Measurements from ENCODE around the gene BLID. TPM values are rescaled to one million over a fixed set of nuclear protein-coding genes. Genes with fewer than 3 reads are reported as not detected.

The BLID gene
- total RNA-seq, 1 donor from 2014 or later = not detected

DNA sequence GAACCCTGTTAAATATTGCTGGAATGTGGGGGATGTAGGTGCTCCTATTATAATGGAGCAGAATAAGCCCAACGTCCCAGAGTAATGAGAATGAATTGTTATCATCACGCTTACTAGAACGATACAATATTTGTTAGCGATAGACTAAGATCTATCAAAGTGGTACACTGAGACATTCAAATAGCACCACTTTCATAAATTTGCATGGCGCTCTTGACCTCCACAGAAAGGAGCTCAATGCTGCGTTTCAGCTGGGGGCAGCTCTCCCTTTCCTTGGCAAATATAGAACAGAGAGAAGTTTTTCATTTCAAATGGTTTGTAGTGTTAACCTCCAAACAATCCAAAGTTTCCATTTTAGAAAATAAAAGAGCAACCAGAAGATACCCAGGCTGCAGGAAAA, 38.2 kb upstream of the BLID start:
- Mint-ChIP-seq H3K4me1 (ENCODE audit: low read depth) (peaks cover 11% of the 10 kb centered on the region), H3K36me3 (ENCODE audit: low read depth) (no peaks in the 10 kb centered on the region)

DNA sequence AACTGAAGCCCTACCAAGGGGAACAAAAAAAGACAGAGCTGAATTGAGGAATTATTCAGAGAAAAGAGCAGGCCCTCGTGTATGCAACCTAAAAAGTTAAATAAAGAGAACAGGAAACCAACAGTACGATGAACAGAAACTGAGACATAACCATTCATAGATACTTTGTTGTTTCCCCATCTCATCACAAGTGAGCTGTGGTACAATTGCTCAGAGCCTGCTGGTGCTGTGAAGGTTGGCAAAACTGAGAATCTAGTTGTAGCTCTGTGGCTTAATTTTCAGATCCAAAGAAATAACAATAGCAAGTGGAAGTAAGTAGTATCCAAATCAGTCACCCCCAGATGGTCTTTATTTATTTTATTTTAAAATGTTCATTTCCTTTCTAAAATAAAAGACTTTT, 37.7 kb upstream of the BLID start:
- H3K36me3 Mint-ChIP-seq (ENCODE audit: low read depth) = no peaks in the 10 kb centered on the region
- no peaks in the 10 kb centered on the region for H3K9me3 Mint-ChIP-seq
- H3K4me3 Mint-ChIP-seq (ENCODE audit: low read depth) = no peak overlapping the region
- H3K27me3 Mint-ChIP-seq (ENCODE audit: low read depth) = peaks cover 7% of the 10 kb centered on the region
- intact Hi-C loops (cut with micrococcal nuclease) = no loop called here
- no peak overlapping the region for H3K27ac Mint-ChIP-seq
- no peak for DNase-seq (ENCODE audit: low spot score)
- H3K4me1 Mint-ChIP-seq (ENCODE audit: low read depth) = peaks cover 11% of the 10 kb centered on the region

More for the DNA sequence above, 38.2 kb upstream of the BLID start:
- no peak overlapping the region for H3K27ac Mint-ChIP-seq
- DNase-seq (ENCODE audit: low spot score) = no peak
- H3K27me3 Mint-ChIP-seq (ENCODE audit: low read depth) = peaks cover 7% of the 10 kb centered on the region
- intact Hi-C loops (cut with micrococcal nuclease) = no loop called here
- H3K4me3 Mint-ChIP-seq (ENCODE audit: low read depth) = no peak overlapping the region
- no peaks in the 10 kb centered on the region for H3K9me3 Mint-ChIP-seq

GRCh38 chr11:122150216-122151124, 34.5 kb upstream of the BLID start:
- Mint-ChIP-seq H3K36me3 (ENCODE audit: low read depth) (no peaks in the 10 kb centered on the region), H3K4me1 (ENCODE audit: low read depth) (no peaks in the 10 kb centered on the region), H3K27me3 (ENCODE audit: low read depth) (no peaks in the 10 kb centered on the region), H3K4me3 (ENCODE audit: low read depth) (no peak overlapping the region), H3K9me3 (no peaks in the 10 kb centered on the region), H3K27ac (no peak overlapping the region)
- DNase-seq (ENCODE audit: low spot score) = no peak
- intact Hi-C loops (cut with micrococcal nuclease) = no loop called here

- no peaks in the 10 kb centered on the region for H3K9me3 Mint-ChIP-seq
- intact Hi-C loops (cut with micrococcal nuclease) = no loop called here
- no peak overlapping the region for H3K4me3 Mint-ChIP-seq (ENCODE audit: low read depth)
- DNase-seq (ENCODE audit: low spot score) = no peak
- H3K4me1 Mint-ChIP-seq (ENCODE audit: low read depth) = no peaks in the 10 kb centered on the region
- H3K27me3 Mint-ChIP-seq (ENCODE audit: low read depth) = no peaks in the 10 kb centered on the region
- no peak overlapping the region for H3K27ac Mint-ChIP-seq
- H3K36me3 Mint-ChIP-seq (ENCODE audit: low read depth) = no peaks in the 10 kb centered on the region
These were observed 33.2 kb upstream of the BLID start for GRCh38 chr11:122149202-122149601.

DNA sequence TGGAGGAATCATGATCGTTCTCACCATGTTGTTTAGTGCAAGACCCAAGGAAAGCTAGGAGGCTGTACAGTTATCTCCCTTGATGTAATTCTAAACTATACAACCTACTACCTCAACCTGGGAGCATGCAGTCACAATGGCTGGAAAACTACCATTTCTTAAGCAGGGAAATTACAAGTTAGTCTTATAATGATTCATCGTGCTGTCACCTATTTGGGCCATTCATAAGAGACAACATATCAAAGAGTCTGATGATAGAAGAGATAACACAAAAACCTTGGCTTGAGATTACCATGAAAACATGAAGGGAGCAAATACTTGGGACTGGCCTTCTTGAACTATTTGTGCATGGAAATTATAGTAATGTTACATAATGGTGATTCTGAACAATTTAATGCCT, 30.5 kb upstream of the BLID start:
- no peak for DNase-seq (ENCODE audit: low spot score)
- intact Hi-C loops (cut with micrococcal nuclease) = no loop called here
- Mint-ChIP-seq H3K9me3 (no peaks in the 10 kb centered on the region), H3K4me3 (ENCODE audit: low read depth) (no peak overlapping the region), H3K27me3 (ENCODE audit: low read depth) (no peaks in the 10 kb centered on the region), H3K27ac (no peak overlapping the region), H3K36me3 (ENCODE audit: low read depth) (no peaks in the 10 kb centered on the region), H3K4me1 (ENCODE audit: low read depth) (no peaks in the 10 kb centered on the region)

DNA sequence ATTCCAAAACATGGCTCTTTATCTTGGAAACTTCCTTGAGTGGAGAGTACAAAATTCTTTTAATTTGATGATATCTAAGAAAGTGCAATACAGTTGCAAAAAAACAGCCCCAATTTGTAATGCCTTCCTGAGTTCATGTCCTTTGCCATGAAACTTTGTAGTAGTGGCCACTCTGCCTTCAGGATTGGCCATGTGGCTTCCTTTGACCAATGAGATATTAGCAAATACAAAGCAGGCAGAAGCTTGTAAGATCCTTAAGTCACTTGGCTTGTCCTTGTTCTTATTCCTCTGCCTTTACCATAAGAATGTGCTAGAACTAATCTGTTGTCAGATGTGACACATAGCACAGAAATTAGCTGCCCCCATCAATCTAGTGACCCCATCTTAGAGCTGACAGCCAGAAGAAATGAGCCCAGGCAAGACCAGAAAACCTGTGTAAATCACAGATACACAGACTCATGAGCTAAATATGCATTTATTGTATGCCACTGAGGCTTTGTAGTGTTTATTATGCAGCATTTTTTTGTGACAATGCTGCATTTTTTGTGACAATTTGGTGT, 29.8 kb upstream of the BLID start:
- no peaks in the 10 kb centered on the region for H3K4me1 Mint-ChIP-seq (ENCODE audit: low read depth)
- no peaks in the 10 kb centered on the region for H3K27me3 Mint-ChIP-seq (ENCODE audit: low read depth)
- no peak overlapping the region for H3K4me3 Mint-ChIP-seq (ENCODE audit: low read depth)
- intact Hi-C loops (cut with micrococcal nuclease) = no loop called here
- H3K36me3 Mint-ChIP-seq (ENCODE audit: low read depth) = no peaks in the 10 kb centered on the region
- no peak for DNase-seq (ENCODE audit: low spot score)
- no peaks in the 10 kb centered on the region for H3K9me3 Mint-ChIP-seq
- H3K27ac Mint-ChIP-seq = no peak overlapping the region

DNA sequence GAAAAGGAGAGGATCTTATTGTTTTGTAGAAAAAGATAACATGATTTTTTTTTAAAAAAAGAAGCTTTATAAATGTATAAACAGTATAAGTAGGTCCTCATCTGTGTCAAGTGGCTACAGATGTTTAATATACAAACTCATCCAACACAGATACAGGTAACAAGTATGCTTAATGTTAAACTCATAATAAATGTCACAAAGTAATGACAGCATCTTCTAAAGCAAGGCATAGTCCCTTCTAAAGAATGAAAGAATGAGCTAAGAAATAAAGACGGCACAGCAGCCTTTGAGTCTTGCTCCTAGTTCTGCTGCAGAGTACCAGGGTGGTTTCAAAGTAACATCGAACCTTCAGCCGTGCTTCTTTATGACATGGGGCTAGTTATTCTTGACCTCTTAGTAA, 28.7 kb upstream of the BLID start:
- no peaks in the 10 kb centered on the region for H3K36me3 Mint-ChIP-seq (ENCODE audit: low read depth)
- no peak for DNase-seq (ENCODE audit: low spot score)
- H3K27ac Mint-ChIP-seq = no peak overlapping the region
- no peaks in the 10 kb centered on the region for H3K9me3 Mint-ChIP-seq
- H3K4me1 Mint-ChIP-seq (ENCODE audit: low read depth) = no peaks in the 10 kb centered on the region
- intact Hi-C loops (cut with micrococcal nuclease) = no loop called here
- no peak overlapping the region for H3K4me3 Mint-ChIP-seq (ENCODE audit: low read depth)
- no peaks in the 10 kb centered on the region for H3K27me3 Mint-ChIP-seq (ENCODE audit: low read depth)

- DNase-seq (ENCODE audit: low spot score) = no peak
- Mint-ChIP-seq H3K27me3 (ENCODE audit: low read depth) (no peaks in the 10 kb centered on the region), H3K27ac (no peak overlapping the region), H3K4me3 (ENCODE audit: low read depth) (no peak overlapping the region), H3K36me3 (ENCODE audit: low read depth) (no peaks in the 10 kb centered on the region), H3K9me3 (no peaks in the 10 kb centered on the region), H3K4me1 (ENCODE audit: low read depth) (no peaks in the 10 kb centered on the region)
- intact Hi-C loops (cut with micrococcal nuclease) = no loop called here
These were observed 25.7 kb upstream of the BLID start for GRCh38 chr11:122141725-122142124.

DNA sequence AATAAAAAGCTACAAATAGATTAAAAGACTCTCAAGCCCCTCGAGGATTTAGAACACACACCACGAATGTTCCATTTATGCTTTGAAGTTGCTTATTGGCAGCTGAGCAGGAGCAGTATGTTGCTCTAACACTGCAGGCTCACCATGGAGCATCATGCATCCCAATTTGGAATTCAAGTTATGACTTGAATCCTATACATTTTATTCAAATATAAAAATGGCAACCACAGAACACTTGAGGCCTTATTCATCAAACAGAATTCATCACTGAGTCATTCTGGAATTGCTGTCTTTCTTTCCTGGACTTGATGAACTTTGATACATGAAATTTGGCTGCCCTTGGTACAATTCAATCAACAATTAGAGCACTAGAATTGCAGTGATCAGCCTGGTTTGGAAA, 24.5 kb upstream of the BLID start:
- H3K27me3 Mint-ChIP-seq (ENCODE audit: low read depth) = no peaks in the 10 kb centered on the region
- DNase-seq (ENCODE audit: low spot score) = no peak
- H3K9me3 Mint-ChIP-seq = no peaks in the 10 kb centered on the region
- H3K4me3 Mint-ChIP-seq (ENCODE audit: low read depth) = no peak overlapping the region
- no peaks in the 10 kb centered on the region for H3K36me3 Mint-ChIP-seq (ENCODE audit: low read depth)
- intact Hi-C loops (cut with micrococcal nuclease) = no loop called here
- no peak overlapping the region for H3K27ac Mint-ChIP-seq
- H3K4me1 Mint-ChIP-seq (ENCODE audit: low read depth) = no peaks in the 10 kb centered on the region

DNA sequence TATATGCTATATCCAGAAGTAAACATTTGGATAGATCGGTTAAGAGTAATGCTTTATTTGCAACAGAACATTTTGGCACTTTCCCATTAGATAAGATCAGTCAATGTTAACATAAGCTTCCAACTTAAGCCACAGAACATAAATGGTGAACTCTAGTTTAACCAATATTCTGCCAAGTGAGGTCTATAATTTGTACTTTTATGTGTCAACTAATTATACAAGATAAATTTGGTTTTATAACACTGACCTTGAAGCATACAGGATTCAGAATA, 23.5 kb upstream of the BLID start:
- intact Hi-C loops (cut with micrococcal nuclease) = no loop called here
- DNase-seq (ENCODE audit: low spot score) = no peak
- H3K9me3 Mint-ChIP-seq = no peaks in the 10 kb centered on the region
- no peaks in the 10 kb centered on the region for H3K36me3 Mint-ChIP-seq (ENCODE audit: low read depth)
- H3K4me3 Mint-ChIP-seq (ENCODE audit: low read depth) = no peak overlapping the region
- no peak overlapping the region for H3K27ac Mint-ChIP-seq
- H3K4me1 Mint-ChIP-seq (ENCODE audit: low read depth) = no peaks in the 10 kb centered on the region
- H3K27me3 Mint-ChIP-seq (ENCODE audit: low read depth) = no peaks in the 10 kb centered on the region

GRCh38 chr11:122138744-122139594, 23.0 kb upstream of the BLID start:
- no peaks in the 10 kb centered on the region for H3K36me3 Mint-ChIP-seq (ENCODE audit: low read depth)
- no peaks in the 10 kb centered on the region for H3K4me1 Mint-ChIP-seq (ENCODE audit: low read depth)
- H3K9me3 Mint-ChIP-seq = no peaks in the 10 kb centered on the region
- no peaks in the 10 kb centered on the region for H3K27me3 Mint-ChIP-seq (ENCODE audit: low read depth)
- intact Hi-C loops (cut with micrococcal nuclease) = no loop called here
- H3K27ac Mint-ChIP-seq = no peak overlapping the region
- no peak for DNase-seq (ENCODE audit: low spot score)
- H3K4me3 Mint-ChIP-seq (ENCODE audit: low read depth) = no peak overlapping the region

DNA sequence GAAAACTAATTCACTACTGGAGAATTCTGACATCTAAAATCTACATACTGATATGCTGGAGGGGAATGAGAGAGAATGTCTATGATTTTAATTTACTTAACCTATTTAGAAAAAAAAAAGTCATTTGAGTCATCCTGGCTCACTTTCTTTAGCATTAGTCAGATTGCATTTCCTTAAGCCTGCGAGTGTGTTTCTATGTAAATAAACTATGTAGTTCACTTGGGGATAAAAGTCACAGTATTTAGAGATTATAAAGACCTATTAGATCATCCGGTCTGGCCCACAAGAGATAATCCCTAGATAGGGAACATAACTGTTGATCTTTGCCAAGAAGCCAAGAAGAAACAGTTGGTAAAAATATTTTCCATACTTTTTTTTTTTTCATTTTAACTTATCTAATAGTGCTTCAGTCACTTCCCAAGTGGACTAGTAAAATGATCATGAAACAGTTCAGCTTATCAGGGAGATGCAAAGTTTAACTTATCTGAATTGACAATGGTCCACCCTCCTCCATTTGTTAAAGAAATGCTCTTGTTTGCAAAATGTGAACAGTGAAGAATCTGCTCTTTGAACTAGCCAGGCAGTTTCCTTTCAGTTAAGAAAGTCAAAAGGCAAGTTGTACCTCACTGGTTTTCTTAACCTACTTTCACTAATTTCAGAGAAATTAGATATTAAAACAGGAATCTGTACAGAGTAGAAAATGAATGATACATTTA, 21.2 kb upstream of the BLID start:
- Mint-ChIP-seq H3K4me1 (ENCODE audit: low read depth) (no peaks in the 10 kb centered on the region), H3K36me3 (ENCODE audit: low read depth) (no peaks in the 10 kb centered on the region), H3K27me3 (ENCODE audit: low read depth) (no peaks in the 10 kb centered on the region), H3K27ac (no peak overlapping the region), H3K9me3 (no peaks in the 10 kb centered on the region), H3K4me3 (ENCODE audit: low read depth) (no peak overlapping the region)
- intact Hi-C loops (cut with micrococcal nuclease) = no loop called here
- no peak for DNase-seq (ENCODE audit: low spot score)

Data from activated T-helper 2 cell treated with anti-CD3 and anti-CD28 coated beads, Interferon-gamma antibody, Interleukin-2, Interleukin-4, amounts not matched to agents 10 μg/mL and 5 μg/mL and 100 μg/mL, durations not matched to agents 14 hours and 24 hours and 36 hours (primary cell).